HEK293 (cell line): Measurements from ENCODE around the gene KRTCAP2.
A peak's percentile ranks its signal among the peaks of the same experiment; 100 is the strongest.

ENCODE experiments used
- CTCF ChIA-PET: fragments of 350-600 bp; formaldehyde crosslinking; extraction: SDS; loops from one replicate; lab custom pipeline; 2021; ENCODE audit warnings: antibody characterized with exemption; lab: Yijun Ruan, JAX
- POLR2A ChIA-PET: fragments of 300-600 bp; formaldehyde crosslinking; extraction: SDS; loops from one replicate; lab custom pipeline; 2020; ENCODE audit warnings: antibody characterized with exemption, inconsistent platforms; lab: Yijun Ruan, JAX
- H3K27ac ChIP-seq: fragments of 200-500 bp; sonication (Bioruptor generic); 2 replicates; pipeline ENCODE4 v1.5.1; 2014; ENCODE audit warnings: low read depth, low read length, control low read depth, inconsistent platforms; ENCODE audit errors: extremely low read depth
- H3K36me3 ChIP-seq, 2 experiments: fragments of 200-500 bp in 1 of 2; sonication (Bioruptor generic) in 1 of 2; 1 replicate in 1 of 2; 2 replicates in 1 of 2; pipeline ENCODE4 v1.5.1; 2014 to 2017; ENCODE audit warnings: inconsistent platforms in 2 of 2, low read length in 2 of 2; ENCODE audit not compliant: control insufficient read depth in 2 of 2, insufficient read depth in 1 of 2
- H3K4me1 ChIP-seq: fragments of 200-500 bp; sonication (Bioruptor generic); 2 replicates; pipeline ENCODE4 v1.5.1; 2014; ENCODE audit warnings: mild to moderate bottlenecking, low read length, inconsistent platforms; ENCODE audit not compliant: control insufficient read depth, insufficient read depth
- H3K4me3 ChIP-seq: 2 replicates; pipeline ENCODE4 v1.5.1; 2011; ENCODE audit warnings: low read depth, mild to moderate bottlenecking, control low read depth, low read length, moderate library complexity
- H3K9me3 ChIP-seq: fragments of 200-500 bp; sonication (Bioruptor generic); 2 replicates; pipeline ENCODE4 v1.5.1; 2014; ENCODE audit warnings: low read depth, low read length, inconsistent platforms; ENCODE audit not compliant: control insufficient read depth, insufficient read depth
- CTCF ChIP-seq: fragments of 450-650 bp; formaldehyde crosslinking; IDR thresholded peaks from 2 replicates; pipeline ENCODE4 v1.5.1; 2016; ENCODE audit warnings: missing biosample characterization, missing genetic modification characterization
- EGR2 ChIP-seq: fragments of 450-650 bp; formaldehyde crosslinking; IDR thresholded peaks from 2 replicates; pipeline ENCODE4 v1.5.1; 2016; ENCODE audit warnings: low read depth, missing biosample characterization, missing genetic modification characterization
- GLIS1 ChIP-seq: fragments of 450-650 bp; formaldehyde crosslinking; IDR thresholded peaks from 2 replicates; pipeline ENCODE4 v1.5.1; 2016; ENCODE audit warnings: missing biosample characterization, missing genetic modification characterization
- GLIS2 ChIP-seq: fragments of 450-650 bp; formaldehyde crosslinking; IDR thresholded peaks from 2 replicates; pipeline ENCODE4 v1.5.1; 2016; ENCODE audit warnings: missing biosample characterization, missing genetic modification characterization
- KLF17 ChIP-seq: fragments of 450-650 bp; formaldehyde crosslinking; IDR thresholded peaks from 2 replicates; pipeline ENCODE4 v1.5.1; 2016; ENCODE audit warnings: missing biosample characterization, missing genetic modification characterization
- KLF9 ChIP-seq: fragments of 450-650 bp; formaldehyde crosslinking; IDR thresholded peaks from 2 replicates; pipeline ENCODE4 v1.5.1; 2016; ENCODE audit warnings: missing biosample characterization, missing genetic modification characterization, low read depth
- OVOL3 ChIP-seq: fragments of 450-650 bp; formaldehyde crosslinking; IDR thresholded peaks from 2 replicates; pipeline ENCODE4 v1.5.1; 2016; ENCODE audit warnings: missing biosample characterization, missing genetic modification characterization
- SP2 ChIP-seq: fragments of 450-650 bp; formaldehyde crosslinking; IDR thresholded peaks from 2 replicates; pipeline ENCODE4 v1.5.1; 2016; ENCODE audit warnings: missing biosample characterization, missing genetic modification characterization
- SP3 ChIP-seq: fragments of 450-650 bp; formaldehyde crosslinking; IDR thresholded peaks from 2 replicates; pipeline ENCODE4 v1.5.1; 2016; ENCODE audit warnings: missing biosample characterization, missing genetic modification characterization
- SP7 ChIP-seq: fragments of 450-650 bp; formaldehyde crosslinking; IDR thresholded peaks from 2 replicates; pipeline ENCODE4 v1.5.1; 2016; ENCODE audit warnings: missing biosample characterization, missing genetic modification characterization
- TRIM28 ChIP-seq: IDR thresholded peaks from 2 replicates; pipeline ENCODE4 v1.6.1; 2011; ENCODE audit warnings: low read length, control low read depth, borderline replicate concordance
- ZBTB10 ChIP-seq: fragments of 450-650 bp; formaldehyde crosslinking; IDR thresholded peaks from 2 replicates; pipeline ENCODE4 v1.5.1; 2016; ENCODE audit warnings: missing biosample characterization, missing genetic modification characterization
- ZBTB17 ChIP-seq: fragments of 450-650 bp; formaldehyde crosslinking; IDR thresholded peaks from 2 replicates; pipeline ENCODE4 v1.5.1; 2016; ENCODE audit warnings: missing biosample characterization, missing genetic modification characterization
- ZBTB8A ChIP-seq: fragments of 450-650 bp; formaldehyde crosslinking; IDR thresholded peaks from 2 replicates; pipeline ENCODE4 v1.5.1; 2016; ENCODE audit warnings: missing biosample characterization, missing genetic modification characterization
- ZEB2 ChIP-seq: fragments of 450-650 bp; formaldehyde crosslinking; IDR thresholded peaks from 2 replicates; pipeline ENCODE4 v1.5.1; 2016; ENCODE audit warnings: missing biosample characterization, missing genetic modification characterization
- ZFP37 ChIP-seq: fragments of 450-650 bp; formaldehyde crosslinking; IDR thresholded peaks from 2 replicates; pipeline ENCODE4 v1.5.1; 2016; ENCODE audit warnings: missing biosample characterization, missing genetic modification characterization
- ZNF121 ChIP-seq: fragments of 450-650 bp; formaldehyde crosslinking; IDR thresholded peaks from 2 replicates; pipeline ENCODE4 v1.5.1; 2016; ENCODE audit warnings: missing biosample characterization, missing genetic modification characterization
- ZNF2 ChIP-seq: fragments of 450-650 bp; formaldehyde crosslinking; IDR thresholded peaks from 2 replicates; pipeline ENCODE4 v1.5.1; 2016; ENCODE audit warnings: missing biosample characterization, missing genetic modification characterization
- ZNF26 ChIP-seq: fragments of 450-650 bp; formaldehyde crosslinking; IDR thresholded peaks from 2 replicates; pipeline ENCODE4 v1.5.1; 2016; ENCODE audit warnings: missing biosample characterization, missing genetic modification characterization
- ZNF335 ChIP-seq: fragments of 450-650 bp; formaldehyde crosslinking; conservative IDR thresholded peaks from 2 replicates; pipeline ENCODE4 v1.5.1; 2016; ENCODE audit warnings: missing biosample characterization, missing genetic modification characterization
- ZNF366 ChIP-seq: fragments of 450-650 bp; formaldehyde crosslinking; conservative IDR thresholded peaks from 2 replicates; pipeline ENCODE4 v1.5.1; 2016; ENCODE audit warnings: missing biosample characterization, missing genetic modification characterization
- ZNF394 ChIP-seq: fragments of 450-650 bp; formaldehyde crosslinking; IDR thresholded peaks from 2 replicates; pipeline ENCODE4 v1.5.1; 2016; ENCODE audit warnings: missing biosample characterization, missing genetic modification characterization, mild to moderate bottlenecking, moderate library complexity, borderline replicate concordance
- ZNF544 ChIP-seq: fragments of 450-650 bp; formaldehyde crosslinking; IDR thresholded peaks from 2 replicates; pipeline ENCODE4 v1.5.0; 2017; ENCODE audit warnings: missing biosample characterization, missing genetic modification characterization
- ZNF600 ChIP-seq: fragments of 450-650 bp; formaldehyde crosslinking; IDR thresholded peaks from 2 replicates; pipeline ENCODE4 v1.5.1; 2016; ENCODE audit warnings: missing biosample characterization, missing genetic modification characterization
- ZNF654 ChIP-seq: fragments of 450-650 bp; formaldehyde crosslinking; IDR thresholded peaks from 2 replicates; pipeline ENCODE4 v1.5.1; 2016; ENCODE audit warnings: low read depth, missing biosample characterization, missing genetic modification characterization
- ZNF791 ChIP-seq: fragments of 450-650 bp; formaldehyde crosslinking; IDR thresholded peaks from 2 replicates; pipeline ENCODE4 v1.5.1; 2016; ENCODE audit warnings: missing biosample characterization, missing genetic modification characterization
- ZNF830 ChIP-seq: fragments of 450-650 bp; IDR thresholded peaks from 2 replicates; pipeline ENCODE4 v1.5.0; 2018; ENCODE audit warnings: missing biosample characterization, missing genetic modification characterization, low read depth, mild to moderate bottlenecking, moderate library complexity
- ZSCAN23 ChIP-seq: fragments of 450-650 bp; formaldehyde crosslinking; IDR thresholded peaks from 2 replicates; pipeline ENCODE4 v1.5.1; 2016; ENCODE audit warnings: missing biosample characterization, missing genetic modification characterization
- ZSCAN30 ChIP-seq: fragments of 450-650 bp; IDR thresholded peaks from 2 replicates; pipeline ENCODE4 v1.5.1; 2018; ENCODE audit warnings: missing biosample characterization, mild to moderate bottlenecking, missing genetic modification characterization, moderate library complexity

Gene KRTCAP2

GRCh38 chr1:155206891-155207805 lies 34.0 kb upstream of the KRTCAP2 start:
- Histone ChIP-seq H3K36me3 (peaks cover 0 to 21% of the 10 kb centered on the region in 2 experiments; a peak in 1 of 3 replicates), H3K4me3 (no peak overlapping the region), H3K9me3 (no peaks in the 10 kb centered on the region), H3K27ac (no peak overlapping the region; the same call in 1 of the 2 replicates), H3K4me1 (peaks cover 4% of the 10 kb centered on the region)
- ChIA-PET POLR2A (interaction anchor here (0.7 to 1.7 kb wide), 9 partner anchors 12 to 117 kb away, joined by 3 to 8 read pairs (median 5); partner anchors contain the start of genes KRTCAP2, SCAMP3 and TRIM46), CTCF (interaction anchor here (0.5 to 3.6 kb wide), 31 partner anchors 9 to 478 kb away, joined by 3 to 28 read pairs (median 4); partner anchors contain the start of genes CLK2, KRTCAP2 and TRIM46)
- TF ChIP-seq CTCF (tag by site-specific recombination) (peak; percentile 98), SP7 (peak; percentile 24; the same call in 1 of the 2 replicates), GLIS2 (tag by site-specific recombination) (peak; percentile 59), ZEB2 (peak; percentile 74), ZNF830 (tag by site-specific recombination) (no peak), ZNF26 (no peak), ZBTB10 (tag by site-specific recombination) (peak; percentile 80), GLIS1 (tag by site-specific recombination) (peak; percentile 75), ZNF394 (tag by site-specific recombination) (peak; percentile 79; the same call in 1 of the 2 replicates), ZNF2 (tag by site-specific recombination) (peak; percentile 95), ZSCAN23 (tag by site-specific recombination) (no peak), SP2 (tag by site-specific recombination) (peak; percentile 52), ZBTB17 (peak; percentile 10), OVOL3 (tag by site-specific recombination) (0 out of 2 replicates have a peak, but pooled peaks have one; percentile 13), TRIM28 (0 out of 2 replicates have a peak, but pooled peaks have one; percentile 40), ZNF600 (tag by site-specific recombination) (peak; percentile 94), ZNF791 (tag by site-specific recombination) (no peak), ZNF335 (tag by site-specific recombination) (peak; percentile 36), ZNF544 (no peak), ZSCAN30 (tag by site-specific recombination) (peak; percentile 53; the same call in 1 of the 2 replicates), ZNF121 (no peak), EGR2 (tag by site-specific recombination) (peak; percentile 92), ZNF654 (tag by site-specific recombination) (peak; percentile 58), KLF17 (tag by site-specific recombination) (peak; percentile 48; the same call in 1 of the 2 replicates), SP3 (tag by site-specific recombination) (no peak; the same call in 1 of the 2 replicates), ZBTB8A (tag by site-specific recombination) (0 out of 2 replicates have a peak, but pooled peaks have one; percentile 25), ZNF366 (tag by site-specific recombination) (peak; percentile 57), ZFP37 (tag by site-specific recombination) (0 out of 2 replicates have a peak, but pooled peaks have one; percentile 51), KLF9 (tag by site-specific recombination) (peak; percentile 9; the same call in 1 of the 2 replicates)
